Prostate gland (tissue), 2 donors: ENCODE data around the gene COL12A1. TPM values are rescaled to one million over a fixed set of nuclear protein-coding genes. Genes with fewer than 3 reads are reported as not detected.

Source experiments
- DNase-seq: peaks from one replicate; pipeline ENCODE4 v3.0.0-alpha.2; 2019; ENCODE audit warnings: low spot score
- H3K27ac ChIP-seq, 2 donors: fragments of 200-600 bp; sonication (generic); 2 replicates each; pipeline ENCODE4 v1.5.1; 2017 to 2019
- H3K27me3 ChIP-seq: fragments of 200-600 bp; sonication (generic); replicated peaks from 2 replicates; pipeline ENCODE4 v1.5.1; 2019; ENCODE audit not compliant: insufficient read depth
- H3K36me3 ChIP-seq, 2 donors: fragments of 200-600 bp; sonication (generic); 1 replicate in 1 of 2; 2 replicates in 1 of 2; pipeline versions ENCODE4 v1.5.1 to v1.8.1; 2017 to 2019
- H3K4me1 ChIP-seq: fragments of 200-600 bp; sonication (generic); replicated peaks from 2 replicates; pipeline ENCODE4 v1.5.1; 2019
- H3K4me3 ChIP-seq, 2 donors: fragments of 200-600 bp; sonication (generic); 2 replicates each; pipeline ENCODE4 v1.5.1; 2017 to 2019
- H3K9me3 ChIP-seq: fragments of 200-600 bp; sonication (generic); 2 replicates; pipeline ENCODE4 v1.5.1; 2017
- POLR2A ChIP-seq: fragments of 450-650 bp; IDR thresholded peaks from one replicate; pipeline ENCODE4 v1.6.1; 2016; ENCODE audit warnings: antibody characterized with exemption, mild to moderate bottlenecking
- POLR2AphosphoS5 ChIP-seq: sonication (generic); formaldehyde crosslinking; IDR thresholded peaks from one replicate; pipeline ENCODE4 v1.6.1; 2017; ENCODE audit warnings: antibody characterized with exemption
- WGBS: methylation state at CpG from one replicate; pipeline ENCODE4 v1.1.5; 2018; 5-methylcytosine and 5-hydroxymethylcytosine counted together
- intact Hi-C: fragments of 100-400 bp; cut with DNase I; formaldehyde crosslinking; loops from one replicate; pipeline ENCODE4 v1.14.2; 2022
- total RNA-seq, 2 donors: library from RNA; depleted of rRNA; stranded (reverse); fragments of >200 nt; gene quantifications; one replicate each; pipeline ENCODE4 v1.1.0, GENCODE V29; 2016
- TF ChIP-seq, protein P1 (sequence below), 4 experiments: fragments of 200-600 bp in 2 of 4; fragments of 450-650 bp in 2 of 4; sonication (generic) in 2 of 4; IDR thresholded peaks; 1 replicate in 3 of 4; 2 replicates in 1 of 4; pipeline ENCODE4 v1.5.1; 2016 to 2019; ENCODE audit warnings: antibody characterized with exemption in 4 of 4, mild to moderate bottlenecking in 2 of 4, moderate library complexity in 2 of 4

Gene COL12A1
- total RNA-seq, 2 donors from 2014 or later = 8.6 to 40.6 TPM

DNA sequence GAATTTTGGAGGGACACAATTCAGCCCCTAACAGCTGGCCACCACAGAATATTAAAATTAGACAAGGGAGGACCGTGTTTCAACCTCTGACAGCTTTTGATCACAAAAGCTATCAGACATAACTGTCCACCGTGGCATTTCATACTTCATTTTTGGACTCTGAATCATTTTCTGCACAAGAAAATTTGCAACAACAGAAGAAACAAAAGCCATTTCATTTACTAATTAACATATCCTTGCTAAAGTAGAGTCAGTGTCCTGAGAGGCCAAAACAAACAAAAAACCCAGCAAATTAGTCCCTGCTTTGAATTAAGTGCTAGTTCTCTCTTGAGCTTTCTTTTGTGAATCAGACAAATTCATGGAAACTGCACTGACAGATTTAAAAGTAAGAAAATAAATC is 17.6 kb upstream of the COL12A1 start:
- TF ChIP-seq POLR2A (no peak), POLR2AphosphoS5 (no peak)
- TF ChIP-seq, protein P1, sequence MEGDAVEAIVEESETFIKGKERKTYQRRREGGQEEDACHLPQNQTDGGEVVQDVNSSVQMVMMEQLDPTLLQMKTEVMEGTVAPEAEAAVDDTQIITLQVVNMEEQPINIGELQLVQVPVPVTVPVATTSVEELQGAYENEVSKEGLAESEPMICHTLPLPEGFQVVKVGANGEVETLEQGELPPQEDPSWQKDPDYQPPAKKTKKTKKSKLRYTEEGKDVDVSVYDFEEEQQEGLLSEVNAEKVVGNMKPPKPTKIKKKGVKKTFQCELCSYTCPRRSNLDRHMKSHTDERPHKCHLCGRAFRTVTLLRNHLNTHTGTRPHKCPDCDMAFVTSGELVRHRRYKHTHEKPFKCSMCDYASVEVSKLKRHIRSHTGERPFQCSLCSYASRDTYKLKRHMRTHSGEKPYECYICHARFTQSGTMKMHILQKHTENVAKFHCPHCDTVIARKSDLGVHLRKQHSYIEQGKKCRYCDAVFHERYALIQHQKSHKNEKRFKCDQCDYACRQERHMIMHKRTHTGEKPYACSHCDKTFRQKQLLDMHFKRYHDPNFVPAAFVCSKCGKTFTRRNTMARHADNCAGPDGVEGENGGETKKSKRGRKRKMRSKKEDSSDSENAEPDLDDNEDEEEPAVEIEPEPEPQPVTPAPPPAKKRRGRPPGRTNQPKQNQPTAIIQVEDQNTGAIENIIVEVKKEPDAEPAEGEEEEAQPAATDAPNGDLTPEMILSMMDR (IDR thresholded peaks at IDR 0.05) = no peak
- Histone ChIP-seq H3K4me3 (no peak overlapping the region), H3K27ac (no peak overlapping the region), H3K36me3 (no peaks in the 10 kb centered on the region), H3K4me1 (no peaks in the 10 kb centered on the region), H3K9me3 (no peaks in the 10 kb centered on the region), H3K27me3 (no peaks in the 10 kb centered on the region)
- no peak for DNase-seq
- intact Hi-C loops = no loop called here
- 80% methylated on average over 2 of the region's 2 CpGs for WGBS

DNA sequence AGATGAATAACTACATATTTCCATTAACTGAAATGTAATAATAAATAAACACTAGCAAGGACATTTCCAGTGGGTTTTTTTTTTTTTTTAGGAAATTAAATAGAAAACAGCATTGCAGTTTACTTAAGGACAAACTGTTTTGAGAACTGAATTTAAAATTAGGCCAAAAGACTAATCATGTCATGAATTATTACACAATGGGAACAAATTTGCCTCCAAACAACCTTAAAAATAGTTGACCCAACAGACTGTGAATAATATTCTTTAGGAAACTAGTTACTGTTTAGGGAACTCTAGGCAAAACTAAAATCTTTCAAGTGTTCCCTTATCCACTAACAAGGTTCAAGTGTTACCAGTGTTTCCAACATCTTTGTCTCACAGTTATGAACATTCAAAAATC is 16.4 kb upstream of the COL12A1 start:
- Histone ChIP-seq H3K4me1 (no peaks in the 10 kb centered on the region), H3K36me3 (no peaks in the 10 kb centered on the region), H3K27me3 (no peaks in the 10 kb centered on the region), H3K27ac (no peak overlapping the region), H3K9me3 (no peaks in the 10 kb centered on the region), H3K4me3 (no peak overlapping the region)
- TF ChIP-seq POLR2AphosphoS5 (no peak), POLR2A (no peak)
- TF ChIP-seq, protein P1 (IDR thresholded peaks at IDR 0.05) = no peak
- intact Hi-C loops = no loop called here
- no peak for DNase-seq

DNA sequence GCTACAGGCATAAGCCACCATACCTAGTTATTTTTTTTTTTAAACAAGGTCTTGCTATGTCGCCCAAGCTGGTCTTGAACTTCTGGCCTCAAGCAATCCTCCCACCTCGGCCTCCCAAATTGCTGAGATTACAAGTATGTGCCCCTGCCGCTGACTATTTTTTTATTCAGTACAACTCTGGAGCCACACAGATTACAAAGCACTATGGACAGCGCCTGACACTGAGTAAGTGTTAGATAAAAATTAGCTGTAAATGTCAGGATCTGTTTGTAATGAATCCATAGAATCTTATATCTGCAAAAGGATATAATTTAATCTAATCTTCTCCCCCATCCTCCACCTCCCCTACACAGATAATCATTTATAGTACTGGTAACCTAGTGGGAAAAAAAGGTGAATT is 15.3 kb upstream of the COL12A1 start:
- WGBS = 71% methylated on average over 4 of the region's 4 CpGs
- TF ChIP-seq, protein P1 (IDR thresholded peaks at IDR 0.05) = no peak
- TF ChIP-seq POLR2AphosphoS5 (no peak), POLR2A (no peak)
- no peaks in the 10 kb centered on the region for H3K27me3 ChIP-seq
- intact Hi-C loops = no loop called here
- no peaks in the 10 kb centered on the region for H3K36me3 ChIP-seq
- no peaks in the 10 kb centered on the region for H3K4me1 ChIP-seq
- no peaks in the 10 kb centered on the region for H3K9me3 ChIP-seq
- no peak for DNase-seq
- H3K27ac ChIP-seq = no peak overlapping the region
- no peak overlapping the region for H3K4me3 ChIP-seq

GRCh38 chr6:75220357-75220756 is 14.5 kb upstream of the COL12A1 start:
- no peak overlapping the region for H3K27ac ChIP-seq
- DNase-seq = no peak
- no peaks in the 10 kb centered on the region for H3K36me3 ChIP-seq
- intact Hi-C loops = no loop called here
- no peaks in the 10 kb centered on the region for H3K4me1 ChIP-seq
- no peak for TF ChIP-seq POLR2A
- TF ChIP-seq POLR2AphosphoS5 = no peak
- TF ChIP-seq, protein P1 (IDR thresholded peaks at IDR 0.05) = no peak
- no peaks in the 10 kb centered on the region for H3K27me3 ChIP-seq
- no peak overlapping the region for H3K4me3 ChIP-seq
- H3K9me3 ChIP-seq = no peaks in the 10 kb centered on the region
- WGBS = 43% methylated on average over 1 of the region's 1 CpG

- no peak for DNase-seq
- no peaks in the 10 kb centered on the region for H3K4me1 ChIP-seq
- intact Hi-C loops = loop anchor here (5.0 kb wide), 1 partner anchor 1482 kb away; no protein-coding TSS in a partner anchor
- 67% methylated on average over 3 of the region's 3 CpGs for WGBS
- no peaks in the 10 kb centered on the region for H3K36me3 ChIP-seq
- no peaks in the 10 kb centered on the region for H3K27me3 ChIP-seq
- no peak overlapping the region for H3K27ac ChIP-seq
- no peaks in the 10 kb centered on the region for H3K9me3 ChIP-seq
- TF ChIP-seq, protein P1 (IDR thresholded peaks at IDR 0.05) = no peak
- TF ChIP-seq POLR2AphosphoS5 (no peak), POLR2A (no peak)
- no peak overlapping the region for H3K4me3 ChIP-seq
Measured at GRCh38 chr6:75219263-75219662, 13.4 kb upstream of the COL12A1 start.
